ENCODE measurements around the gene COL28A1. TPM values are rescaled to one million over a fixed set of nuclear protein-coding genes. Genes with fewer than 3 reads are reported as not detected.

Gene COL28A1
- total RNA-seq, 1 donor, result 0.09 TPM

GRCh38 chr7:7510794-7511193 lies 24.9 kb downstream of the COL28A1 start:
- H3K4me3 ChIP-seq (ENCODE audit: low read depth, low read length), result no peak overlapping the region
- DNase-seq (ENCODE audit: low read depth), result no peak
- no peak for TF ChIP-seq CTCF (IDR thresholded peaks at IDR 0.05; ENCODE audit: insufficient read depth, low read length)

- TF ChIP-seq CTCF (IDR thresholded peaks at IDR 0.05; ENCODE audit: insufficient read depth, low read length), result no peak
- peak; percentile 36 for DNase-seq (ENCODE audit: low read depth)
- no peak overlapping the region for H3K4me3 ChIP-seq (ENCODE audit: low read depth, low read length)
Measured at GRCh38 chr7:7505915-7506314, 29.8 kb downstream of the COL28A1 start.

GRCh38 chr7:7504910-7505704 lies 30.6 kb downstream of the COL28A1 start:
- no peak overlapping the region for H3K4me3 ChIP-seq (ENCODE audit: low read depth, low read length)
- no peak for TF ChIP-seq CTCF (IDR thresholded peaks at IDR 0.05; ENCODE audit: insufficient read depth, low read length)
- DNase-seq (ENCODE audit: low read depth), result peak; percentile 44

DNA sequence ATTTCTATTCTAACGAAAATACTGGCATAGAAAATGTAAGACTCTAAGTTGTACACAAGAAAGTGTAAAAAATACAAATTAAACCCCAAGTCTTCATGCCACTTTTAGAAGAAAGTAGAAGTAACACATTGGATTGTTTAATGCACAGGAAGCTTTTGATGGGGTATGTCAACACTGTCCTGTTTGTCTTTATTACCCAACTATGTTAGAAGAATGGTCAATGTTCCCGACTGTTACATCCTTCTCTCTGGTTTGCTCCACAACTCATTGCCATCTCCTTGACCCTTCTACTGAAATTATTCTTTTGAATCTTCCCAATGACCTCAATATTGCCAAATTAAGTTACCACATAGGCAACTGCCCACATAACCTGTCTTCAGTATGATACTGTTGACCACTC lies 35.8 kb downstream of the COL28A1 start:
- H3K4me3 ChIP-seq (ENCODE audit: low read depth, low read length), result no peak overlapping the region
- TF ChIP-seq CTCF (IDR thresholded peaks at IDR 0.05; ENCODE audit: insufficient read depth, low read length), result no peak
- DNase-seq (ENCODE audit: low read depth), result no peak

DNA sequence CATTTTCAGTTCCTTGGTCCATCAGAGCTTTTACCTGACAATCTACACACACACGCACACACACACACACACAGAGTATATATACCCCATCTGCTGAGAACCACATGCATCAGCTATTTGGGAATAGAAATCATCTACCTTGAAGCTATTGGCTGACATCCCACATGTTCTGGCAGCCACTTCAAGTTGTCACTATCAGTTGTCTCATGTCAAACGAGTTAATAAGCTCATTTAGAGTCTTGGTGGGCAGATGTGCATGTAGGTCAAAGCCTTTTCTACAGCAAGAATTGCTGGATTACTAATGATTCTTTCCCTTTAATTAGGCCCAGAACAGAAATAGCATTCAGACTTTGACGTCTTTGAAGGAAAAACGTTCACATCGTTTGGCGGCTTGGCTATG lies 36.8 kb downstream of the COL28A1 start:
- no peak overlapping the region for H3K4me3 ChIP-seq (ENCODE audit: low read depth, low read length)
- no peak for TF ChIP-seq CTCF (IDR thresholded peaks at IDR 0.05; ENCODE audit: insufficient read depth, low read length)
- DNase-seq (ENCODE audit: low read depth), result no peak

DNA sequence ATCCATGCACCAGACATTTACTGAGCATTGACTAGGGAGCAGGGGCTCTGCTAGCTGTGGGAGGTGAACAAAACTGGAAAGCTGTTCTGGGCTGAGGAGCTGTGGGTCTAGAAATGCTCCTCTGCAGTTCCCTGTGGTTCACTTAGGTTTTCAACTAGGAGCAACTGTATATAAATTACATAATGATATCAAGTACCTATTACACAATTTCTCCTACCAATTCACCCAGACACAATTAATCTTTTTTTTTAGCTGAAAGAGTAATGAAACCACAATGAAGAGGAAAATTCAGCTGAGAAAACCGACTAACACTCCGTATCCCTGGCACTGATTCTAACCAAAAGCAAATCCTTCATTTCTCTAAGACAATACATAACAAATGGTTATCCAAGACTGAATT lies 39.4 kb downstream of the COL28A1 start:
- peak; percentile 39 for DNase-seq (ENCODE audit: low read depth)
- no peak overlapping the region for H3K4me3 ChIP-seq (ENCODE audit: low read depth, low read length)
- TF ChIP-seq CTCF (IDR thresholded peaks at IDR 0.05; ENCODE audit: insufficient read depth, low read length), result no peak

- no peak for DNase-seq (ENCODE audit: low read depth)
- no peak for TF ChIP-seq CTCF (IDR thresholded peaks at IDR 0.05; ENCODE audit: insufficient read depth, low read length)
- no peak overlapping the region for H3K4me3 ChIP-seq (ENCODE audit: low read depth, low read length)
Measured at GRCh38 chr7:7495171-7495570, 40.5 kb downstream of the COL28A1 start.

Data from fibroblast of the aortic adventitia (primary cell).